ENCODE results near the gene NUP160.

GRCh38 chr11:47788181-47788580 lies 60.0 kb downstream of the NUP160 start:
- TF ChIP-seq CTCF (IDR thresholded peaks at IDR 0.05 in 2 of 3, conservative IDR thresholded peaks at IDR 0.05 in 1 of 3; ENCODE audit: borderline replicate concordance in 1 of 3, insufficient read depth in 1 of 3, low read depth in 2 of 3, low read length in 2 of 3) (no peak), ZFX (IDR thresholded peaks at IDR 0.05) (no peak), POLR2A (IDR thresholded peaks at IDR 0.05; ENCODE audit: borderline replicate concordance, extremely low read depth, insufficient read depth, insufficient read length) (no peak), REST (IDR thresholded peaks at IDR 0.05; ENCODE audit: low read depth) (no peak), POLR2AphosphoS5 (IDR thresholded peaks at IDR 0.05; ENCODE audit: low read depth, low read length) (no peak), MAX (IDR thresholded peaks at IDR 0.05) (no peak), JUND (IDR thresholded peaks at IDR 0.05) (no peak), YY1 (IDR thresholded peaks at IDR 0.05; ENCODE audit: extremely low read depth, insufficient replicate concordance, low read depth, low read length) (no peak), EZH2 (IDR thresholded peaks at IDR 0.05) (no peak), SP1 (IDR thresholded peaks at IDR 0.05; ENCODE audit: low read depth) (no peak), ZNF274 (IDR thresholded peaks at IDR 0.05; ENCODE audit: low read depth, low read length) (no peak), EZH2phosphoT487 (IDR thresholded peaks at IDR 0.05; ENCODE audit: borderline replicate concordance) (no peak), ZBTB33 (IDR thresholded peaks at IDR 0.05; ENCODE audit: extremely low read depth, insufficient replicate concordance, low read length) (no peak)
